Endodermal cell (in vitro differentiated cells): ENCODE measurements around the gene GLIS1. TPM values are rescaled to one million over a fixed set of nuclear protein-coding genes. Genes with fewer than 3 reads are reported as not detected.

Experiments
- DNase-seq: peaks from one replicate; pipeline ENCODE4 v3.0.0-alpha.2; 2017
- H3K27ac ChIP-seq: 2 replicates; pipeline ENCODE4 v1.5.1; 2013; ENCODE audit warnings: mild to moderate bottlenecking, low read depth, low read length, moderate library complexity
- H3K27me3 ChIP-seq: 2 replicates; pipeline ENCODE4 v1.6.1; 2013; ENCODE audit warnings: mild to moderate bottlenecking, low read length, moderate library complexity; ENCODE audit not compliant: insufficient read depth, control insufficient read depth, poor library complexity, severe bottlenecking
- H3K36me3 ChIP-seq: 2 replicates; pipeline ENCODE4 v1.7.0; 2013; ENCODE audit warnings: mild to moderate bottlenecking, low read length, moderate library complexity; ENCODE audit not compliant: control insufficient read depth, insufficient read depth
- H3K4me1 ChIP-seq: one replicate; pipeline ENCODE4 v1.7.0; 2013; ENCODE audit warnings: low read length; ENCODE audit not compliant: control insufficient read depth, insufficient read depth
- H3K4me3 ChIP-seq: 2 replicates; pipeline ENCODE4 v1.5.1; 2013; ENCODE audit warnings: mild to moderate bottlenecking, low read length, moderate library complexity
- H3K9ac ChIP-seq: 2 replicates; pipeline ENCODE4 v1.6.1; 2013; ENCODE audit warnings: mild to moderate bottlenecking, low read length, moderate library complexity; ENCODE audit not compliant: poor library complexity, severe bottlenecking; ENCODE audit errors: extremely low read depth
- H3K9me3 ChIP-seq: 2 replicates; pipeline ENCODE4 v1.6.1; 2013; ENCODE audit warnings: mild to moderate bottlenecking, low read length, moderate library complexity; ENCODE audit not compliant: control insufficient read depth
- H3K27ac Mint-ChIP-seq: 2 replicates; pipeline ENCODE4 v1.8.0; 2020; ENCODE audit warnings: mixed read lengths
- H3K27me3 Mint-ChIP-seq: 2 replicates; pipeline ENCODE4 v1.8.0; 2021; ENCODE audit warnings: mild to moderate bottlenecking, mixed read lengths; ENCODE audit not compliant: insufficient read depth
- H3K36me3 Mint-ChIP-seq: 2 replicates; pipeline ENCODE4 v1.8.0; 2020; ENCODE audit warnings: low read depth, mixed read lengths
- H3K4me1 Mint-ChIP-seq: 2 replicates; pipeline ENCODE4 v1.8.0; 2020; ENCODE audit warnings: mixed read lengths
- H3K4me3 Mint-ChIP-seq: 2 replicates; pipeline ENCODE4 v1.8.0; 2020; ENCODE audit warnings: mild to moderate bottlenecking, moderate library complexity, mixed read lengths
- H3K9me3 Mint-ChIP-seq: 2 replicates; pipeline ENCODE4 v1.8.0; 2020; ENCODE audit warnings: mild to moderate bottlenecking, mixed read lengths
- WGBS, 2 experiments: methylation state at CpG; one replicate each; pipeline versions ENCODE4 v1.1.5 to v1.1.7; 2013; ENCODE audit warnings: missing lambda C conversion rate in 2 of 2, mixed read lengths in 1 of 2; ENCODE audit not compliant: insufficient coverage in 1 of 2, insufficient read length in 1 of 2; 5-methylcytosine and 5-hydroxymethylcytosine counted together
- total RNA-seq, 2 donors: library from RNA; stranded (reverse); fragmentation: NEBNext Ultra II Directional in 1 of 2; extraction: Animal tissue kit (Norgen Biotek cat#: 25700) in 1 of 2; gene quantifications; 2 replicates in 1 of 2; 3 replicates in 1 of 2; pipeline ENCODE4 v1.2.1, GENCODE V29; 2021
- TF ChIP-seq, protein P1 (sequence below): fragments of 200-600 bp; sonication (generic); conservative IDR thresholded peaks from 2 replicates; pipeline ENCODE4 v1.5.0; 2021; ENCODE audit warnings: antibody characterized with exemption, mild to moderate bottlenecking

The GLIS1 gene
- total RNA-seq, 2 donors from 2014 or later, result 2.1 to 3.9 TPM

DNA sequence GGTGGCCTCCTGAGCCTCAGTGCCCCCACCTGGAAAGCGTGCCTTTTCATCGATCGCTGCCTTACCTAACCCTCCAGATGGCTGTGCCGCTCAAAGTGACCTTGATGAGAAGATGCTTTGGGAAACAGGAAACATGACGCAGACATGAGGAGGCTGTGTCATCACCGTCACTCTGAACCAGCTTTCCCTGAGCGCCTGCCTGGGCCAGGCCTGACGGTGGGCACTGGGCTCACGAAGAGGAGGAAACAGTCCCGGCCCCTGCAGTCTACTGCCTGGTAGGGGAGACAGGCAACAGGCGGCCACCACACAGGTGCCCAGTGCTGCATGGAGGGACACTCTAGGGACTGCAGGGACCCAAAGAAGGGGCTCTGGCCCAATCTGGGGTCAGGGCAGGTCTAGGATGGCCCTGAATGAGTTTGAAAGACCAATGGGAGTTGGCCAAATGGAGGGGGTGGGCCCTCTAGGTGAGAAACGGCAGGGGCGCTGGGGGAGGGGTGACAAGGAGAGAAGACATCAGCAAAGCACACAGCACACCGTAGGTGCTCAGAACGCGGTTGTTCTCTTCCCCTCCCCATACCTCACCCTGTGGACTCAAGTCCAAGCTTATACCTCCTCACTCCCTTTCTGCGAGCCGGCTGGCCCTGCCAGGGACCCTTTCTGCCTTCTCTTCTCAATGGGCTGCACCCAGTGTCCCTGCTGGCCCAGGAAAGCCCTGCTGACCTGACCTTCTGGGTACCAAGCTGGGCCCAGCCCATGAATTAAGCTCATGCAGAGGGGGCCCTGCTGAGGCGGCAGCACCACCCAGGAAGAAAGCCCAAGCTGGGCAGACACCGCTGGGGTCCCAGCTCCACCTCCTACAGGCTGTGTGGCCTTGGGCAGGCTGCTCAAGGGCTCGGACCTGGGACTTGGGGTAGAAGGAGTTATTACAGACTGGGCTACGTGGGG lies 44.9 kb downstream of the GLIS1 start:
- DNase-seq, result peak; percentile 69
- TF ChIP-seq, protein P1, sequence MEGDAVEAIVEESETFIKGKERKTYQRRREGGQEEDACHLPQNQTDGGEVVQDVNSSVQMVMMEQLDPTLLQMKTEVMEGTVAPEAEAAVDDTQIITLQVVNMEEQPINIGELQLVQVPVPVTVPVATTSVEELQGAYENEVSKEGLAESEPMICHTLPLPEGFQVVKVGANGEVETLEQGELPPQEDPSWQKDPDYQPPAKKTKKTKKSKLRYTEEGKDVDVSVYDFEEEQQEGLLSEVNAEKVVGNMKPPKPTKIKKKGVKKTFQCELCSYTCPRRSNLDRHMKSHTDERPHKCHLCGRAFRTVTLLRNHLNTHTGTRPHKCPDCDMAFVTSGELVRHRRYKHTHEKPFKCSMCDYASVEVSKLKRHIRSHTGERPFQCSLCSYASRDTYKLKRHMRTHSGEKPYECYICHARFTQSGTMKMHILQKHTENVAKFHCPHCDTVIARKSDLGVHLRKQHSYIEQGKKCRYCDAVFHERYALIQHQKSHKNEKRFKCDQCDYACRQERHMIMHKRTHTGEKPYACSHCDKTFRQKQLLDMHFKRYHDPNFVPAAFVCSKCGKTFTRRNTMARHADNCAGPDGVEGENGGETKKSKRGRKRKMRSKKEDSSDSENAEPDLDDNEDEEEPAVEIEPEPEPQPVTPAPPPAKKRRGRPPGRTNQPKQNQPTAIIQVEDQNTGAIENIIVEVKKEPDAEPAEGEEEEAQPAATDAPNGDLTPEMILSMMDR, result no peak

GRCh38 chr1:53693339-53693738 lies 45.6 kb downstream of the GLIS1 start:
- DNase-seq, result peak; percentile 74
- Histone ChIP-seq H3K9me3 (no peaks in the 10 kb centered on the region), H3K27me3 (no peaks in the 10 kb centered on the region), H3K9ac (no peak overlapping the region), H3K4me1 (peaks cover 11% of the 10 kb centered on the region), H3K4me3 (no peak overlapping the region), H3K36me3 (no peaks in the 10 kb centered on the region), H3K27ac (no peak overlapping the region)
- Mint-ChIP-seq H3K36me3 (no peaks in the 10 kb centered on the region), H3K9me3 (no peaks in the 10 kb centered on the region), H3K27me3 (peaks cover 2% of the 10 kb centered on the region), H3K27ac (no peak overlapping the region), H3K4me3 (no peak overlapping the region), H3K4me1 (peaks cover 26% of the 10 kb centered on the region)
- TF ChIP-seq, protein P1, result peak; percentile 43
- 71% methylated on average over 8 of the region's 8 CpGs; no CpG with 5 or more reads in 1 of the 2 experiments for WGBS, 2 experiments

More for the DNA sequence above, 44.9 kb downstream of the GLIS1 start:
- no peaks in the 10 kb centered on the region for H3K27me3 ChIP-seq
- H3K36me3 ChIP-seq, result no peaks in the 10 kb centered on the region
- Mint-ChIP-seq H3K9me3 (no peaks in the 10 kb centered on the region), H3K36me3 (no peaks in the 10 kb centered on the region), H3K4me3 (no peak overlapping the region), H3K27ac (peak overlapping the region; percentile 14), H3K27me3 (peaks cover 2% of the 10 kb centered on the region), H3K4me1 (peaks cover 24% of the 10 kb centered on the region)
- no peaks in the 10 kb centered on the region for H3K9me3 ChIP-seq
- H3K4me1 ChIP-seq, result peaks cover 6% of the 10 kb centered on the region
- no peak overlapping the region for H3K9ac ChIP-seq
- WGBS, 2 experiments, result 85 to 94% methylated on average over 11 to 22 of the region's 22 CpGs
- H3K4me3 ChIP-seq, result no peak overlapping the region
- H3K27ac ChIP-seq, result no peak overlapping the region

DNA sequence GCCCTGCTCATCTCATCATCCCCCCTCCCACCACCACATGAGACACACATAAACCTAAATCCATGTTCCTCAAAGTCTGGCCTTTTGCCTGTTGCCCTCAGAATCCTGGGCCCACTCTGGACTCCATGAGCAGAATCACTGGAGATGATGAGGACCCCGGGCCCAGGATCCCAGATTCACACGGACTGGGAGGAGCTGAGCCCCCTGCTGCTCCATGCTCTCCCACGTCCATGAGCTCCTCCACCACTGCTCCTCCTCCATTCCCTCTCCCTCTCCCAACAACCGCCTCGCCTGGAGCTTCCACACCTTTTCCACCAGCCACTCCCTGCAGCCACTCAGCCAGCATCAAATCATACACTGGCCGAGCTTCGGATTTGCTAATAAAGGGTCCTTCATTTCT lies 47.6 kb downstream of the GLIS1 start:
- H3K9ac ChIP-seq, result no peak overlapping the region
- WGBS, 2 experiments, result 80 to 100% methylated on average over 2 to 7 of the region's 7 CpGs
- no peak for DNase-seq
- Mint-ChIP-seq H3K4me1 (peaks cover 32% of the 10 kb centered on the region), H3K27ac (no peak overlapping the region), H3K36me3 (no peaks in the 10 kb centered on the region), H3K9me3 (no peaks in the 10 kb centered on the region), H3K4me3 (no peak overlapping the region), H3K27me3 (no peaks in the 10 kb centered on the region)
- TF ChIP-seq, protein P1, result no peak
- no peak overlapping the region for H3K27ac ChIP-seq
- no peaks in the 10 kb centered on the region for H3K27me3 ChIP-seq
- H3K36me3 ChIP-seq, result no peaks in the 10 kb centered on the region
- H3K9me3 ChIP-seq, result no peaks in the 10 kb centered on the region
- H3K4me3 ChIP-seq, result no peak overlapping the region
- H3K4me1 ChIP-seq, result peaks cover 11% of the 10 kb centered on the region
